Sciatic nerve (tissue), 1 donor: Measurements from ENCODE around the gene MKRN1. TPM values are rescaled to one million over a fixed set of nuclear protein-coding genes. Genes with fewer than 3 reads are reported as not detected.

Experiments used
- total RNA-seq: library from RNA; stranded (reverse); fragmentation: NEBNext Ultra II Directional; extraction: Animal tissue kit (Norgen Biotek cat#: 25700); gene quantifications from one replicate; pipeline ENCODE4 v1.2.1, GENCODE V29; 2021
- donor health status: DM: no; HTN: no; CAD: no.

MKRN1 gene
- total RNA-seq, 1 donor from 2014 or later = 113 TPM

Other genes with a start within 250 kb of the MKRN1 start
- gene SLC37A3, start 81.0 kb downstream of the MKRN1 start, total RNA-seq = 56.7 TPM
- not detected for gene RAB19, start 75.4 kb downstream of the MKRN1 start, total RNA-seq
- gene DENND2A, start 161.3 kb upstream of the MKRN1 start, total RNA-seq = 37.6 TPM
- 13.9 TPM for gene ADCK2, start 193.4 kb upstream of the MKRN1 start, total RNA-seq
- 119 TPM for gene NDUFB2, start 217.2 kb upstream of the MKRN1 start, total RNA-seq